Gastroesophageal sphincter (tissue), 4 donors: Measurements from ENCODE around the gene FAM53B. TPM values are rescaled to one million over a fixed set of nuclear protein-coding genes. Genes with fewer than 3 reads are reported as not detected.

Experiments used
- ATAC-seq: fragments of 150-250 bp; one replicate; pipeline ENCODE4 v1.9.1; 2016; ENCODE audit warnings: mild to moderate bottlenecking, moderate library complexity
- H3K27ac ChIP-seq, 4 donors: fragments of 200-600 bp; sonication (generic) in 3 of 4; 1 replicate in 3 of 4; 2 replicates in 1 of 4; pipeline ENCODE4 v1.5.1; 2016 to 2019
- H3K27me3 ChIP-seq: fragments of 200-600 bp; sonication (generic); one replicate; pipeline ENCODE4 v1.5.1; 2019
- H3K36me3 ChIP-seq, 2 donors: fragments of 200-600 bp; sonication (generic); one replicate each; pipeline ENCODE4 v1.5.1; 2019; ENCODE audit warnings: control low read depth in 1 of 2
- H3K4me1 ChIP-seq, 3 donors: fragments of 200-600 bp; sonication (generic); 1 replicate in 2 of 3; 2 replicates in 1 of 3; pipeline ENCODE4 v1.5.1; 2016 to 2019; ENCODE audit warnings: control low read depth in 2 of 3
- H3K4me3 ChIP-seq, 2 donors: fragments of 200-600 bp; sonication (generic); one replicate each; pipeline ENCODE4 v1.5.1; 2019; ENCODE audit warnings: mild to moderate bottlenecking in 1 of 2, moderate library complexity in 1 of 2
- H3K9me3 ChIP-seq, 3 donors: fragments of 200-600 bp; sonication (generic); one replicate each; pipeline ENCODE4 v1.5.1; 2017 to 2019; ENCODE audit warnings: control low read depth in 2 of 3
- CTCF ChIP-seq, 4 experiments: fragments of 200-600 bp in 2 of 4; fragments of 450-650 bp in 2 of 4; sonication (generic) in 1 of 4; IDR thresholded peaks; one replicate each; pipeline ENCODE4 v1.5.1; 2017 to 2019; ENCODE audit warnings: antibody characterized with exemption in 4 of 4, mild to moderate bottlenecking in 2 of 4, moderate library complexity in 2 of 4
- EP300 ChIP-seq: sonication (generic); formaldehyde crosslinking; IDR thresholded peaks from one replicate; pipeline ENCODE4 v1.6.1; 2017; ENCODE audit warnings: antibody characterized with exemption, mild to moderate bottlenecking
- POLR2A ChIP-seq, 2 donors: fragments of 450-650 bp; IDR thresholded peaks; one replicate each; pipeline ENCODE4 v1.6.1; 2017; ENCODE audit warnings: antibody characterized with exemption in 2 of 2, mild to moderate bottlenecking in 2 of 2, moderate library complexity in 1 of 2
- POLR2AphosphoS5 ChIP-seq: sonication (generic); formaldehyde crosslinking; IDR thresholded peaks from one replicate; pipeline ENCODE4 v1.6.1; 2017; ENCODE audit warnings: antibody characterized with exemption
- WGBS, 2 donors: methylation state at CpG; one replicate each; pipeline ENCODE4 v1.1.5; 2018; ENCODE audit warnings: low coverage in 1 of 2; 5-methylcytosine and 5-hydroxymethylcytosine counted together
- total RNA-seq, 4 donors: library from RNA; depleted of rRNA; stranded (reverse); fragments of >200 nt; gene quantifications; one replicate each; pipeline ENCODE4 v1.1.0, GENCODE V29; 2016

The FAM53B gene
- total RNA-seq, 4 donors from 2014 or later, result 24.5 to 33.0 (median 30.2) TPM

- Histone ChIP-seq H3K4me3 (no peak overlapping the region), H3K27me3 (no peaks in the 10 kb centered on the region), H3K9me3 (no peaks in the 10 kb centered on the region), H3K36me3 (no peaks in the 10 kb centered on the region), H3K27ac (peak overlapping the region in 3 of 4 donors; percentile 11 to 60 (median 58)), H3K4me1 (peaks cover 0 to 83% (median 28%) of the 10 kb centered on the region in 3 donors)
- TF ChIP-seq EP300 (no peak), POLR2A (IDR thresholded peaks at IDR 0.05) (no peak), POLR2AphosphoS5 (no peak), CTCF (IDR thresholded peaks at IDR 0.05) (no peak)
- WGBS, 2 donors, result 56 to 78% methylated on average over 1 to 2 of the region's 6 CpGs
- no peak for ATAC-seq
Observed at GRCh38 chr10:124629415-124629814, 114.8 kb downstream of the FAM53B start.

GRCh38 chr10:124628676-124629021 is 115.5 kb downstream of the FAM53B start:
- Histone ChIP-seq H3K27ac (peak overlapping the region in 3 of 4 donors; percentile 11 to 60 (median 58)), H3K4me1 (peaks cover 0 to 83% (median 28%) of the 10 kb centered on the region in 3 donors)
- WGBS, 2 donors, result 53% methylated on average over 2 of the region's 9 CpGs; no CpG with 5 or more reads in 1 of the 2 donors

GRCh38 chr10:124627866-124628675 is 116.1 kb downstream of the FAM53B start:
- TF ChIP-seq EP300 (no peak), POLR2AphosphoS5 (no peak), CTCF (IDR thresholded peaks at IDR 0.05) (no peak), POLR2A (IDR thresholded peaks at IDR 0.05) (no peak)
- H3K36me3 ChIP-seq, result peaks cover 0 to 9% of the 10 kb centered on the region in 2 donors
- peak overlapping the region in 3 of 4 donors; percentile 11 to 60 (median 58) for H3K27ac ChIP-seq
- 70 to 78% methylated on average over 3 to 8 of the region's 12 CpGs for WGBS, 2 donors
- ATAC-seq, result no peak
- no peak overlapping the region for H3K4me3 ChIP-seq
- peaks cover 0 to 83% (median 28%) of the 10 kb centered on the region in 3 donors for H3K4me1 ChIP-seq
- H3K9me3 ChIP-seq, result no peaks in the 10 kb centered on the region
- no peaks in the 10 kb centered on the region for H3K27me3 ChIP-seq

More at GRCh38 chr10:124628676-124629021, 115.5 kb downstream of the FAM53B start:
- H3K36me3 ChIP-seq, result peaks cover 0 to 4% of the 10 kb centered on the region in 2 donors
- TF ChIP-seq CTCF (IDR thresholded peaks at IDR 0.05), result no peak
- TF ChIP-seq POLR2AphosphoS5, result no peak
- no peak for TF ChIP-seq POLR2A (IDR thresholded peaks at IDR 0.05)
- TF ChIP-seq EP300, result no peak
- H3K27me3 ChIP-seq, result no peaks in the 10 kb centered on the region
- no peaks in the 10 kb centered on the region for H3K9me3 ChIP-seq
- no peak for ATAC-seq
- H3K4me3 ChIP-seq, result no peak overlapping the region

GRCh38 chr10:124626759-124627380 is 117.3 kb downstream of the FAM53B start:
- H3K27ac ChIP-seq, result peak overlapping the region in 1 of 4 donors; percentile 26
- H3K4me3 ChIP-seq, result no peak overlapping the region
- H3K27me3 ChIP-seq, result no peaks in the 10 kb centered on the region
- no peak for ATAC-seq
- H3K9me3 ChIP-seq, result no peaks in the 10 kb centered on the region
- 55 to 91% methylated on average over 4 to 6 of the region's 13 CpGs for WGBS, 2 donors
- no peak for TF ChIP-seq CTCF (IDR thresholded peaks at IDR 0.05)
- TF ChIP-seq POLR2A (IDR thresholded peaks at IDR 0.05), result no peak
- no peak for TF ChIP-seq EP300
- no peak for TF ChIP-seq POLR2AphosphoS5
- peaks cover 0 to 82% (median 25%) of the 10 kb centered on the region in 3 donors for H3K4me1 ChIP-seq
- H3K36me3 ChIP-seq, result peaks cover 0 to 21% of the 10 kb centered on the region in 2 donors
